Activated CD4-positive, alpha-beta T cell treated with anti-CD3 and anti-CD28 coated beads, Interleukin-2, amount 50 U/mL, for 4 hours (primary cell): Measurements from ENCODE around the gene CPVL.

Experiments
- DNase-seq, 2 experiments: peaks; one replicate each; pipeline ENCODE4 v3.0.0-alpha.2; 2020

The CPVL gene

GRCh38 chr7:28998105-28998504, 148.2 kb downstream of the CPVL start:
- no peak for DNase-seq

GRCh38 chr7:28996836-28997235, 149.5 kb downstream of the CPVL start:
- no peak for DNase-seq

GRCh38 chr7:28993371-28993770, 153.0 kb downstream of the CPVL start:
- DNase-seq, result no peak

GRCh38 chr7:28992798-28993197, 153.5 kb downstream of the CPVL start:
- DNase-seq, result no peak

GRCh38 chr7:28990200-28990960, 156.0 kb downstream of the CPVL start:
- DNase-seq, result no peak

GRCh38 chr7:28989211-28989980, 156.9 kb downstream of the CPVL start:
- no peak for DNase-seq

GRCh38 chr7:28988810-28989209, 157.5 kb downstream of the CPVL start:
- no peak for DNase-seq

- no peak for DNase-seq
These were observed 158.2 kb downstream of the CPVL start for GRCh38 chr7:28988091-28988490.

- DNase-seq, result no peak
These were observed 159.6 kb downstream of the CPVL start for GRCh38 chr7:28986765-28987110.

GRCh38 chr7:28986028-28986764, 160.1 kb downstream of the CPVL start:
- no peak for DNase-seq

GRCh38 chr7:28984631-28985030, 161.7 kb downstream of the CPVL start:
- DNase-seq, result no peak

- DNase-seq, result no peak
These were observed 162.1 kb downstream of the CPVL start for GRCh38 chr7:28984217-28984616.

GRCh38 chr7:28983396-28984190, 162.7 kb downstream of the CPVL start:
- DNase-seq, result no peak

- no peak for DNase-seq
These were observed 165.2 kb downstream of the CPVL start for GRCh38 chr7:28981161-28981465.

- DNase-seq, result no peak
These were observed 165.7 kb downstream of the CPVL start for GRCh38 chr7:28980451-28981160.

- DNase-seq, result no peak
These were observed 166.6 kb downstream of the CPVL start for GRCh38 chr7:28979776-28980175.

GRCh38 chr7:28977881-28978280, 168.5 kb downstream of the CPVL start:
- no peak for DNase-seq

- no peak for DNase-seq
These were observed 170.3 kb downstream of the CPVL start for GRCh38 chr7:28976022-28976421.

- no peak for DNase-seq
These were observed 172.7 kb downstream of the CPVL start for GRCh38 chr7:28973591-28973990.

GRCh38 chr7:28964056-28964455, 182.3 kb downstream of the CPVL start:
- no peak for DNase-seq

GRCh38 chr7:28961972-28962371, 184.4 kb downstream of the CPVL start:
- DNase-seq, result no peak

- no peak for DNase-seq
These were observed 186.1 kb downstream of the CPVL start for GRCh38 chr7:28960071-28960840.
